Ectodermal cell (in vitro differentiated cells): Measurements from ENCODE around the gene ZNF764.
A peak's percentile ranks its signal among the peaks of the same experiment; 100 is the strongest.
"Not testable (repeated sequence)": the region's sequence is repeated elsewhere in the genome, so short reads cannot be mapped to it uniquely, and the experiment has no call there.

Source experiments
- H3K27ac ChIP-seq: 2 replicates; pipeline ENCODE4 v1.7.0; 2013; ENCODE audit warnings: mild to moderate bottlenecking, low read depth, low read length; ENCODE audit not compliant: insufficient read depth, poor library complexity, severe bottlenecking
- H3K27me3 ChIP-seq: 2 replicates; pipeline ENCODE4 v1.7.0; 2013; ENCODE audit warnings: mild to moderate bottlenecking, low read length; ENCODE audit not compliant: insufficient read depth, control insufficient read depth, poor library complexity, severe bottlenecking
- H3K36me3 ChIP-seq: one replicate; pipeline ENCODE4 v1.7.0; 2013; ENCODE audit warnings: low read length; ENCODE audit not compliant: control insufficient read depth, insufficient read depth
- H3K4me1 ChIP-seq: one replicate; pipeline ENCODE4 v1.7.0; 2013; ENCODE audit warnings: low read length; ENCODE audit not compliant: control insufficient read depth, insufficient read depth
- H3K4me3 ChIP-seq: 2 replicates; pipeline ENCODE4 v1.7.0; 2013; ENCODE audit warnings: low read depth, low read length, control low read depth; ENCODE audit not compliant: insufficient read depth
- H3K9me3 ChIP-seq: 2 replicates; pipeline ENCODE4 v1.7.0; 2013; ENCODE audit warnings: mild to moderate bottlenecking, low read length, moderate library complexity; ENCODE audit not compliant: control insufficient read depth
- WGBS, 2 experiments: methylation state at CpG; one replicate each; pipeline ENCODE4 v1.1.7; 2013; ENCODE audit warnings: missing lambda C conversion rate in 2 of 2; 5-methylcytosine and 5-hydroxymethylcytosine counted together

ZNF764 gene

GRCh38 chr16:30548416-30549253, 9.5 kb downstream of the ZNF764 start:
- Histone ChIP-seq H3K27me3 (no peaks in the 10 kb centered on the region), H3K27ac (no peak overlapping the region), H3K4me3 (no peak overlapping the region), H3K4me1 (peaks cover 11% of the 10 kb centered on the region), H3K36me3 (no peaks in the 10 kb centered on the region), H3K9me3 (no peaks in the 10 kb centered on the region)
- WGBS, 2 experiments: 76 to 86% methylated on average over 8 of the region's 8 CpGs

DNA sequence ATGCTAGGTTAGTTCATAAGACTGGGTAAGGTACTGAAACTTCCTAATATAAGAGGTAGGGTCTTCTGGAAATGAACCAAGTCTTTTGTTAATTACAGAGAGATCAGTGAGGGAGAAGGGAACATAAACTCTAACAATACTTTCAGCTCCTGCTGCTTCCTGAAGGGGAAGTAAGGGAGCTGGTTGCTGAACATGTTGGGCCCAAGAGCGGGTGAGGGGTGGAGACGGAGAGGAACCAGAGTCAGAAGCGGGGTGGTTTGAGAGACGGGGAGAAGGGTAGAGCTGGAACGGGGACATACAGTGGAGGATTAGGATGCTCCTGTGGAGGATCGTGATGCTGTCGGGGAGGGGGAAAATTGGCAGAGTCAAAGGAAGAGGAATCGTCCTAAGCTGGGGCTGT, 12.1 kb downstream of the ZNF764 start:
- no peak overlapping the region for H3K27ac ChIP-seq
- no peaks in the 10 kb centered on the region for H3K36me3 ChIP-seq
- H3K4me3 ChIP-seq: no peak overlapping the region
- no peaks in the 10 kb centered on the region for H3K27me3 ChIP-seq
- H3K4me1 ChIP-seq: peaks cover 33% of the 10 kb centered on the region
- no peaks in the 10 kb centered on the region for H3K9me3 ChIP-seq
- WGBS, 2 experiments: 84 to 89% methylated on average over 8 of the region's 8 CpGs

DNA sequence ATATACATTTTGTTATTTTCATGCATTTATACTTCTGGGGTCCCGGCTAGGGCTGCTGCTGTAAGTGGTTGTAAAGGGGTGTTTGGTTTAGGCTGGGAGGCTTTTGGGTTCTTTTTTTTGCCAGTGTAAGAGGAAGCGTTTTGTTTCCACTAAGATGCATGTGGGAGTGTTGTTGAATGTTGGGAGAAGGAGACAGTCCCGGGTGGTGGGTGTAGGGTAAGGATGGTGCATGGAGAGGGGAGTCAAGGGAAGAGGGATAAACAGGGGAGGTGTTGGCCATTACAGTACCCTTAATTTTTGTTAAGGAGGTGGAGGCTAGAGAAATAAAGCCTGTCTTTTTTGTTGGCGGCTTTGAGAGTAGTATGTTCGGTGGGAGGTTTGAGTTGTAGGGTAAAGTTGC, 15.1 kb downstream of the ZNF764 start:
- no peaks in the 10 kb centered on the region for H3K9me3 ChIP-seq
- H3K27ac ChIP-seq: no peak overlapping the region
- H3K4me3 ChIP-seq: no peak overlapping the region
- H3K36me3 ChIP-seq: no peaks in the 10 kb centered on the region
- H3K27me3 ChIP-seq: no peaks in the 10 kb centered on the region
- WGBS, 2 experiments: 87% methylated on average over 5 of the region's 5 CpGs
- H3K4me1 ChIP-seq: peaks cover 33% of the 10 kb centered on the region

GRCh38 chr16:30541502-30542329, 16.5 kb downstream of the ZNF764 start:
- H3K4me3 ChIP-seq: no peak overlapping the region
- H3K36me3 ChIP-seq: no peaks in the 10 kb centered on the region
- 26 to 29% methylated on average over 10 of the region's 10 CpGs for WGBS, 2 experiments
- H3K4me1 ChIP-seq: peaks cover 33% of the 10 kb centered on the region
- H3K27me3 ChIP-seq: no peaks in the 10 kb centered on the region
- H3K9me3 ChIP-seq: no peaks in the 10 kb centered on the region
- H3K27ac ChIP-seq: no peak overlapping the region

DNA sequence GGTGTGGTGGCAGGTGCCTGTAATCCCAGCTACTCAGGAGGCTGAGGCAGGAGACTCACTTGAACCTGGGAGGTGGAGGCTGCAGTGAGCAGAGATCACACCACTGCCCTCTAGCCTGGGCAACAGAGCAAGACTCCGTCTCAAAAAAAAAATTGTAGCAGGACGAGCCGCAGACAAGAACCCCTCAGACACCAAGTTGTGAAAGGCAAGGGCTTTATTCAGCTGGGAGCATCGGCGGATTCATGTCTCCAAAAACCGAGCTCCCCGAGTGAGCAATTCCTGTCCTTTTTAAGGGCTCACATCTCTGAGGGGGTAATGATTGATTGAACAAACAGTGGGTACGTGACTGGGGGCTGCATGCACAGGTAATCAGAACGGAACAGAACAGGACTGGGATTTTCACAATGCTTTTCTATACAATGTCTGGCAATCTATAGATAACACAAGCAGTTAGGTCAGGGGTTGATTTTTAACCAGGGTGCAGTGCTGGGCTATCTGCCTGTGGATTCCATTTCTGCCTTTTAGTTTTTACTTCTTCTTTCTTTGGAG, 17.2 kb downstream of the ZNF764 start:
- peaks cover 37% of the 10 kb centered on the region for H3K4me1 ChIP-seq
- not testable (repeated sequence) for H3K27me3 ChIP-seq, H3K9me3 ChIP-seq, H3K4me3 ChIP-seq, H3K27ac ChIP-seq, H3K36me3 ChIP-seq
- 89 to 90% methylated on average over 9 of the region's 9 CpGs for whole genome bisulfite sequencing, 2 experiments

GRCh38 chr16:30539986-30540526, 18.1 kb downstream of the ZNF764 start:
- H3K27me3 ChIP-seq, H3K27ac ChIP-seq, H3K36me3 ChIP-seq, H3K9me3 ChIP-seq, H3K4me3 ChIP-seq: not testable (repeated sequence)
- 85 to 88% methylated on average over 13 of the region's 13 CpGs for WGBS, 2 experiments
- H3K4me1 ChIP-seq: peaks cover 38% of the 10 kb centered on the region

- Histone ChIP-seq H3K4me3 (no peak overlapping the region), H3K36me3 (no peaks in the 10 kb centered on the region), H3K27ac (no peak overlapping the region), H3K4me1 (peaks cover 30% of the 10 kb centered on the region), H3K9me3 (no peaks in the 10 kb centered on the region), H3K27me3 (no peaks in the 10 kb centered on the region)
- WGBS, 2 experiments: 93 to 94% methylated on average over 8 of the region's 8 CpGs
These were observed 18.9 kb downstream of the ZNF764 start for GRCh38 chr16:30539000-30539964.

GRCh38 chr16:30536391-30537024, 21.7 kb downstream of the ZNF764 start:
- WGBS, 2 experiments: 91 to 93% methylated on average over 13 of the region's 13 CpGs
- H3K4me3 ChIP-seq: peak overlapping the region; percentile 85
- not testable (repeated sequence) for H3K27ac ChIP-seq, H3K36me3 ChIP-seq, H3K27me3 ChIP-seq, H3K4me1 ChIP-seq, H3K9me3 ChIP-seq

- Histone ChIP-seq H3K4me3 (peak overlapping the region; percentile 85), H3K4me1 (peaks cover 7% of the 10 kb centered on the region), H3K36me3 (peaks cover 7% of the 10 kb centered on the region), H3K9me3 (no peaks in the 10 kb centered on the region), H3K27me3 (no peaks in the 10 kb centered on the region), H3K27ac (peak overlapping the region; percentile 0)
- 31 to 33% methylated on average over 12 of the region's 12 CpGs for WGBS, 2 experiments
These were observed 22.4 kb downstream of the ZNF764 start for GRCh38 chr16:30535777-30536190.
